ENCODE data around the gene CD300E.
"Not testable (repeated sequence)": the region's sequence is repeated elsewhere in the genome, so short reads cannot be mapped to it uniquely, and the experiment has no call there.

CD300E gene

GRCh38 chr17:74623693-74624093, at the start of gene CD300E:
TSS of gene CD300E (minus strand) at chr17:74623738. CDS start at chr17:74623621, 117 bp downstream.
- no peak for DNase-seq

- DNase-seq: no peak
Measured at GRCh38 chr17:74671031-74671771, 47.7 kb upstream of the CD300E start.

GRCh38 chr17:74670329-74670728, 46.8 kb upstream of the CD300E start:
- no peak for DNase-seq

- no peak for DNase-seq
Measured at GRCh38 chr17:74663561-74663960, 40.0 kb upstream of the CD300E start.

- DNase-seq: no peak
Measured at GRCh38 chr17:74659889-74660288, 36.4 kb upstream of the CD300E start.

- DNase-seq: no peak
Measured at GRCh38 chr17:74658620-74659019, 35.1 kb upstream of the CD300E start.

GRCh38 chr17:74654742-74655141, 31.2 kb upstream of the CD300E start:
- DNase-seq: no peak

GRCh38 chr17:74652020-74652419, 28.5 kb upstream of the CD300E start:
- no peak for DNase-seq

- no peak for DNase-seq
Measured at GRCh38 chr17:74649909-74650308, 26.4 kb upstream of the CD300E start.

- no peak for DNase-seq
Measured at GRCh38 chr17:74647871-74648672, 24.5 kb upstream of the CD300E start.

- DNase-seq: peak in 1 of 2 experiments; percentile 51
Measured at GRCh38 chr17:74646231-74646630, 22.7 kb upstream of the CD300E start.

- DNase-seq: no peak
Measured at GRCh38 chr17:74645010-74645409, 21.5 kb upstream of the CD300E start.

- no peak for DNase-seq
Measured at GRCh38 chr17:74644419-74644818, 20.9 kb upstream of the CD300E start.

- no peak for DNase-seq
Measured at GRCh38 chr17:74643826-74644225, 20.3 kb upstream of the CD300E start.

GRCh38 chr17:74642995-74643394, 19.5 kb upstream of the CD300E start:
- DNase-seq: no peak

GRCh38 chr17:74642556-74642955, 19.0 kb upstream of the CD300E start:
- no peak for DNase-seq

- no peak for DNase-seq
Measured at GRCh38 chr17:74641958-74642298, 18.4 kb upstream of the CD300E start.

GRCh38 chr17:74641224-74641957, 17.9 kb upstream of the CD300E start:
- no peak for DNase-seq

GRCh38 chr17:74639704-74640151, 16.2 kb upstream of the CD300E start:
- no peak for DNase-seq

GRCh38 chr17:74637926-74638325, 14.4 kb upstream of the CD300E start:
- DNase-seq: no peak

- no peak for DNase-seq
Measured at GRCh38 chr17:74637265-74637664, 13.7 kb upstream of the CD300E start.

- not testable (repeated sequence) for DNase-seq
Measured at GRCh38 chr17:74636541-74637085, 13.1 kb upstream of the CD300E start.

- no peak for DNase-seq
Measured at GRCh38 chr17:74635418-74635817, 11.9 kb upstream of the CD300E start.
